ENCODE results near the gene LRTM2.

GRCh38 chr12:1829306-1829900, 9.0 kb downstream of the LRTM2 start:
- TF ChIP-seq EZH2 (IDR thresholded peaks at IDR 0.05; ENCODE audit: insufficient read depth, poor library complexity, severe bottlenecking) (no peak), EZH2phosphoT487 (IDR thresholded peaks at IDR 0.05; ENCODE audit: insufficient read depth, low read depth) (no peak)
